HL-60 (cell line): ENCODE data around the gene REPS1.

Source experiments
- DNase-seq, 2 experiments: peaks; one replicate each; pipeline ENCODE4 v3.0.0-alpha.2; 2010 to 2020; ENCODE audit warnings: low read depth in 1 of 2, low spot score in 1 of 2
- H3K27ac ChIP-seq: fragments of 250-450 bp; sonication (Bioruptor Pico); replicated peaks from 2 replicates; pipeline ENCODE4 v1.5.1; 2020; ENCODE audit warnings: mild to moderate bottlenecking, moderate library complexity
- H3K27me3 ChIP-seq: fragments of 250-450 bp; sonication (Bioruptor Pico); 2 replicates; pipeline ENCODE4 v1.5.1; 2021; ENCODE audit warnings: mild to moderate bottlenecking, moderate library complexity; ENCODE audit not compliant: insufficient read depth, poor library complexity, severe bottlenecking
- H3K4me3 ChIP-seq: replicated peaks from 2 replicates; pipeline ENCODE4 v1.5.1; 2011; ENCODE audit warnings: mild to moderate bottlenecking, control low read depth, low read length; ENCODE audit not compliant: insufficient read depth
- GABPA ChIP-seq: IDR thresholded peaks from 2 replicates; pipeline ENCODE4 v1.6.1; 2012; ENCODE audit warnings: low read depth
- POLR2AphosphoS5 ChIP-seq: IDR thresholded peaks from 2 replicates; pipeline ENCODE4 v1.6.1; 2012; ENCODE audit warnings: low read depth
- SPI1 ChIP-seq: IDR thresholded peaks from 2 replicates; pipeline ENCODE4 v1.6.1; 2012; ENCODE audit warnings: low read depth, mild to moderate bottlenecking, borderline replicate concordance
- TF ChIP-seq, protein P1 (sequence below): IDR thresholded peaks from one replicate; pipeline ENCODE4 v1.5.1; 2011; ENCODE audit warnings: low read length, control low read depth, inconsistent platforms; ENCODE audit not compliant: insufficient read depth
- TF ChIP-seq, protein P2 (sequence below): IDR thresholded peaks from 2 replicates; pipeline ENCODE4 v1.6.1; 2012; ENCODE audit warnings: low read depth; ENCODE audit not compliant: insufficient replicate concordance

The REPS1 gene

DNA sequence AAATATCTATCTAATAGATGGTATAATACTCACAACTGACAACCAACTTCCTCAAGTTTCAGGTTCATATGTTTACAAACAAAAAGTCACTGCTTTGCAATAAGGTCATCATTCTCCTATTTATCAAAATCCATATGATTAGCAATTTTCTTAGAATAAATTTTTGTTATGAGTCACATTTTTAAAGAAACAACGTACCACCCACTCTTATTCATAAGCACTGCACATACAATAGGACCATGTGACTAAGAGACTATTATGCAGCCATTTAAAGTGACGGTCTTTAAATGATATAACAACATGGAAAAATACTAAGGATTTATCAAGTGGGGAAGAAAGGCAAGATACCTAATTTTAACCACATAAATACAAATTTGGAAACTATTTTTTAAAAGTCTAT, 40.0 kb downstream of the REPS1 start:
- Histone ChIP-seq H3K27ac (no peak overlapping the region), H3K4me3 (no peak overlapping the region), H3K27me3 (no peaks in the 10 kb centered on the region)
- TF ChIP-seq SPI1 = no peak
- TF ChIP-seq GABPA = no peak
- no peak for TF ChIP-seq POLR2AphosphoS5
- TF ChIP-seq, protein P1, sequence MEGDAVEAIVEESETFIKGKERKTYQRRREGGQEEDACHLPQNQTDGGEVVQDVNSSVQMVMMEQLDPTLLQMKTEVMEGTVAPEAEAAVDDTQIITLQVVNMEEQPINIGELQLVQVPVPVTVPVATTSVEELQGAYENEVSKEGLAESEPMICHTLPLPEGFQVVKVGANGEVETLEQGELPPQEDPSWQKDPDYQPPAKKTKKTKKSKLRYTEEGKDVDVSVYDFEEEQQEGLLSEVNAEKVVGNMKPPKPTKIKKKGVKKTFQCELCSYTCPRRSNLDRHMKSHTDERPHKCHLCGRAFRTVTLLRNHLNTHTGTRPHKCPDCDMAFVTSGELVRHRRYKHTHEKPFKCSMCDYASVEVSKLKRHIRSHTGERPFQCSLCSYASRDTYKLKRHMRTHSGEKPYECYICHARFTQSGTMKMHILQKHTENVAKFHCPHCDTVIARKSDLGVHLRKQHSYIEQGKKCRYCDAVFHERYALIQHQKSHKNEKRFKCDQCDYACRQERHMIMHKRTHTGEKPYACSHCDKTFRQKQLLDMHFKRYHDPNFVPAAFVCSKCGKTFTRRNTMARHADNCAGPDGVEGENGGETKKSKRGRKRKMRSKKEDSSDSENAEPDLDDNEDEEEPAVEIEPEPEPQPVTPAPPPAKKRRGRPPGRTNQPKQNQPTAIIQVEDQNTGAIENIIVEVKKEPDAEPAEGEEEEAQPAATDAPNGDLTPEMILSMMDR = no peak
- TF ChIP-seq, protein P2, sequence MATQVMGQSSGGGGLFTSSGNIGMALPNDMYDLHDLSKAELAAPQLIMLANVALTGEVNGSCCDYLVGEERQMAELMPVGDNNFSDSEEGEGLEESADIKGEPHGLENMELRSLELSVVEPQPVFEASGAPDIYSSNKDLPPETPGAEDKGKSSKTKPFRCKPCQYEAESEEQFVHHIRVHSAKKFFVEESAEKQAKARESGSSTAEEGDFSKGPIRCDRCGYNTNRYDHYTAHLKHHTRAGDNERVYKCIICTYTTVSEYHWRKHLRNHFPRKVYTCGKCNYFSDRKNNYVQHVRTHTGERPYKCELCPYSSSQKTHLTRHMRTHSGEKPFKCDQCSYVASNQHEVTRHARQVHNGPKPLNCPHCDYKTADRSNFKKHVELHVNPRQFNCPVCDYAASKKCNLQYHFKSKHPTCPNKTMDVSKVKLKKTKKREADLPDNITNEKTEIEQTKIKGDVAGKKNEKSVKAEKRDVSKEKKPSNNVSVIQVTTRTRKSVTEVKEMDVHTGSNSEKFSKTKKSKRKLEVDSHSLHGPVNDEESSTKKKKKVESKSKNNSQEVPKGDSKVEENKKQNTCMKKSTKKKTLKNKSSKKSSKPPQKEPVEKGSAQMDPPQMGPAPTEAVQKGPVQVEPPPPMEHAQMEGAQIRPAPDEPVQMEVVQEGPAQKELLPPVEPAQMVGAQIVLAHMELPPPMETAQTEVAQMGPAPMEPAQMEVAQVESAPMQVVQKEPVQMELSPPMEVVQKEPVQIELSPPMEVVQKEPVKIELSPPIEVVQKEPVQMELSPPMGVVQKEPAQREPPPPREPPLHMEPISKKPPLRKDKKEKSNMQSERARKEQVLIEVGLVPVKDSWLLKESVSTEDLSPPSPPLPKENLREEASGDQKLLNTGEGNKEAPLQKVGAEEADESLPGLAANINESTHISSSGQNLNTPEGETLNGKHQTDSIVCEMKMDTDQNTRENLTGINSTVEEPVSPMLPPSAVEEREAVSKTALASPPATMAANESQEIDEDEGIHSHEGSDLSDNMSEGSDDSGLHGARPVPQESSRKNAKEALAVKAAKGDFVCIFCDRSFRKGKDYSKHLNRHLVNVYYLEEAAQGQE = no peak
- no peak for DNase-seq

DNA sequence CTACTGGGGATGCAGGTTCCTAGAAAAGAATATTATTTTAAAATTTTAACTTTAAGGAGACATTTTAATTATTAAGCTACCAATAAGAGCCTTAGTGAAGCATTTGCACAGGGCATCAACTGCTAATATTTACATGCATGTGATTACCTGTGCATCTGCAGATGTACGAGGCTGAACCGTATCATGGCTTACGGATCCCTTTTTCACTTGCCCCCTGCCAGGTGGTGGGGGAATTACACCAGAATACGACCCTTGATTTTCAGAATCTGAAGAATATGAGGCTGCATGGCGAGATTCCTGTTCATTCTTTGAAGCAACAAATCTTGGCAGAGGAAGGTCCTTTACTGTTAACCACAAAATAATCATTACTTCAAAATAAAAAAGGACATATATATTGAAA, 42.7 kb downstream of the REPS1 start:
- DNase-seq = no peak
- TF ChIP-seq POLR2AphosphoS5 (no peak), SPI1 (no peak), GABPA (no peak)
- TF ChIP-seq, protein P1 = no peak
- TF ChIP-seq, protein P2 = no peak
- Histone ChIP-seq H3K27me3 (no peaks in the 10 kb centered on the region), H3K27ac (no peak overlapping the region), H3K4me3 (no peak overlapping the region)

DNA sequence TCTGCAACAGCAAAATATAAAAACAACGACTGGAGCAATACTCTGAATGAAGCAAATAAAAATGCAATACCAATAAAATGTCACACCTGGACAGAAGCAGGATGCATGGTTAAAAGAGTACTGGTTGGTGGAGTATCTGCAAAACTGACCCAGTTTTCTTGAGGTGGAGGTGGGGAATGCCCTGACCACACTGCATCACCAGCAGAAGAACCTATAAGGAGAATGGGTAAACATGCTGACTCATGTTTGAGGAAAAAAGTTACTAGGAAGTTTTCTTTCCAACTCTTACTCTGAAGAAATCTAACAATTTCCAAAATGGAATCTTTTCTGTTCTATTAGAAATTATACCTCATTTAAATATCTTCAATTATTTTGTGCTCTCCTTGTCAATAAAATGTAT, 43.6 kb downstream of the REPS1 start:
- Histone ChIP-seq H3K4me3 (no peak overlapping the region), H3K27ac (no peak overlapping the region), H3K27me3 (no peaks in the 10 kb centered on the region)
- TF ChIP-seq, protein P2 = no peak
- TF ChIP-seq POLR2AphosphoS5 = no peak
- no peak for TF ChIP-seq GABPA
- TF ChIP-seq SPI1 = no peak
- TF ChIP-seq, protein P1 = no peak
- no peak for DNase-seq
